HG03565 (cell line): Measurements from ENCODE around the gene CACNA1B.
"Not testable (repeated sequence)": the region's sequence is repeated elsewhere in the genome, so short reads cannot be mapped to it uniquely, and the experiment has no call there.

Experiments
- ATAC-seq: cut with Tn5 transposase; IDR thresholded peaks from one replicate; pipeline ENCODE4 v1.9.1; 2021; ENCODE audit warnings: mild to moderate bottlenecking, moderate library complexity; ENCODE audit not compliant: unreplicated experiment

Gene CACNA1B

DNA sequence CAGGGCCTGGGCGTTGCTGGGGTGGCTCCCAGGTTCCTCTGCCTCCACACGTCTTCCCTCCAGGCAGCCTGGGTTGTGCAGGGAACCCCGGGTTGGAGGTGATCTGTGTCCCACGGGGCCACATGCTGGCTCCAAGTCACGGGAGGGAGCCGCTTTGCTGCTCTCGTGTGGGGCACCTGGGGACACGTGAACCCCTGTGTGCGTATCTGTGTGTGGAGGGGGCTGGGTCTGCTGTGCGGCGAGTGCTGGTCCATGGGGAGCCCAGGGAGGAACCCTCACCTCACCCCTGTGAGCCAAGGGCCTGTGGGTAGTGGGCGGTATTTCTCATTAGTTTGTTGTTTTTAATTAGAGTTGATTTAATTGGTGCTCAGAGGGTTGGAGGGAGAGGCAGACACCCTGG lies 7.5 kb downstream of the CACNA1B start:
- ATAC-seq = not testable (repeated sequence)

GRCh38 chr9:137888621-137889020 lies 11.0 kb downstream of the CACNA1B start:
- ATAC-seq = not testable (repeated sequence)

DNA sequence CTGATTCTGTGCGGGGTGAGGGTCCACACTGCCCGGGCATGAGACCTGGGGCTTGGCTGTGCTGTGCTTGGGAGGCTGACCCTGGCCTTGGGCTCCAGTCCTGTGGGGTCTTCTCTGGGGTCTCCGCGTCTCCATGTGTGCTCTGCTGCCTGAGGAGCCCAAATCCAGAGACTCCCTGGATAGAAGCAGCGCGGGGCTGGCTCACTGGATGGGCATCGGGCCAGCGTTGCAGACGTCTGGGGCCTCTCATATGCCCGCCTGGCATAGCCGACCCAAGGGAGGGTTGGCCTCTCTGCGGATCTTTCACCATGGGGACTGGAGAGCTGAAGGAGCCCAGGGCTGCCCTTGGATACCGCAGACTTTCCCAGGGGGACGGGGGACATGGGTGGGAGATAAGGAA lies 12.4 kb downstream of the CACNA1B start:
- ATAC-seq = not testable (repeated sequence)

GRCh38 chr9:137890768-137891587 lies 13.4 kb downstream of the CACNA1B start:
- ATAC-seq = not testable (repeated sequence)

DNA sequence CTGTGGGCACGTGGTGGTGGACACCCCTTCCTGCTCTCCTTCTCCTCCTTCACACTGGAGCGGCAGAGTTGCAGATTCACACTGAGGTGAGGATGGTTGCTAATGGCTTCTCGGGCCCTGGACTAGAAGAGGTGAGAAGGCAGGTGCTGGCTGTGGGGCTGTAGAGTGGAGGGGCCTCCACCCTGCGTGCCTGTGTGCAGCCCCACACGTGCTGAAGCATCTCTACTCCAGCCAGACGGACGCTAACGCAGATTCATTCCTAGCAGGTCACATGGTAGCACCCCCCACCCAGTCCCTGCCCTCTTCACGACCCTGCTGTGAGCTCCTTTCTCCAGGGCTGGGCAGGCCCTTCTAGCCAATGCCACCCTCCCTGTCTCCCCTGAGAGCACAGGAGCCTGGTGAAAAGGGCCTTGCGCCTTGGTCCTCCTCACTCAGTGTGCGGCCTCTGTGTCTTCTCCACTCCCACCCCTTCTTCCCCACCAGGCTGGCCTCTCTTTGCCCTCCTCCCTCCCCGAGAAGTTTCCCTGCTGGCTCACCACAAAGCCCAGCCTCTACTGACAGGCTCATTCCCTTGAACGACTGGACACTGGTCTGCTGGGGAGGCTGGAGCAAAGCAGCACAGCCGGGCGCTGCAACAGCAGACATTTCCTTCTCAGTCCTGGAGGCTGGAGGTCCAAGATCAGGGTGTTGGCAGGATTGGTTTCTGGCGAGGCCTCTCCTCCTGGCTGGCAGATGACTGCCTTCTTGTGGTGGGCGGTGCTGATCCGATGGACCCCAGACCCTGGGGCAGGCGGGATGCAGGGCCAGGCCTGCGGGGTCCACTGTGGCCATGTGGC lies 14.2 kb downstream of the CACNA1B start:
- ATAC-seq = no peak

DNA sequence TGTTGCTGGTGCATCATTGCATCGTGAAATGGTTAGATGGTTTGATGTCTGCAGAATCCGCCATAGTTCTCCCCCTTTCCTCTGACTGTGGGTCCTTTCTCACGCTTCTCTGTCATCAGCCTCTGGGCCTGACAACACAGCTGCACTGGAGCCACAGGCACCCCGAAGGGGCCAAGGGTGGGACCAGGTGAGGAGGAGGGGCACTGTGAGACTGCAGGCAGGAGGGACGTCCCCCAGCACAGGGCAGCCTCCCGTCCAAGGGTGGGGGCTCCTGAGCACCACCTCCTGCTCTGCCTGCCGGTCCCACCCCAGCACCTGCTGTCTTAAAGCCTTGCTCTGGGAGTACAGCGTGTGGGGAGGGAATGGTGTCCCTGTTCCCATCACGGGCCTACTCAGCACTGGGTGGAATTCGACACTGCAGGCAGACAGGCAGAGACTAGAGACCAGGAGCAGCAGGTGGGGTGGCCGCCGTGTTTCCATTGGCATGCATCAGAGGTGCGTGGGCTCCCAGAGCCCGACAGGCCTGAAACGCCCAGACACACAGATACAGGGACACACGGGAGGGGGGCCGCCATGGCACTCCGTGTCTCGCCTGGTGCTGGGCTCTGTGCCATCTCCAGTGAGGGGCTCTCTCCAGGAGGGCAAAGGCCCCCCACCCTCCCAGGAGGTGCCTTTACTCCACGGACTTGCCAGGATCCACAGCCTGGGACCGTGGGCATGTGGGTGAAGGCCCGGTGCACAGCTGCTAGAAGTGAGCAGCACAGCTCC lies 15.0 kb downstream of the CACNA1B start:
- ATAC-seq = no peak

DNA sequence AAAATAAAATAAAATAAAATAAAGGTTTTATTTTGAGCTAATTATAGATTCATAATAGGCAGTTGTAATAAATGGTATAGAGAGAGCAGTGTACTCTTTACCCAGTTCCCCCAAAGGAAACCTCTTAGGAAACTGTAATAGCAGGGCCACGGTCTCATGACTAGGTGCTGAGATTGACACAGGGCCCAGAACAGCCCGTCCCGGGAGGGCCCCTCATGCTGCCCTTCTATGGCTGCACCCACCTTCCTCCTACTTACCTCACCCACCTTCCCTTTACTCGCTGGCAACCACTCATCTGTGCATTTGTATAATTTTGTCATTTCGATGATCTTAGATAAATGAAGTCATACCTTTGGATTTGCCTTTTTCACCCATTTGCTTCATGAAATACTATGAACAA lies 16.1 kb downstream of the CACNA1B start:
- no peak for ATAC-seq

GRCh38 chr9:137899551-137900360 lies 22.2 kb downstream of the CACNA1B start:
- no peak for ATAC-seq

GRCh38 chr9:137900584-137901310 lies 23.2 kb downstream of the CACNA1B start:
- ATAC-seq = no peak

DNA sequence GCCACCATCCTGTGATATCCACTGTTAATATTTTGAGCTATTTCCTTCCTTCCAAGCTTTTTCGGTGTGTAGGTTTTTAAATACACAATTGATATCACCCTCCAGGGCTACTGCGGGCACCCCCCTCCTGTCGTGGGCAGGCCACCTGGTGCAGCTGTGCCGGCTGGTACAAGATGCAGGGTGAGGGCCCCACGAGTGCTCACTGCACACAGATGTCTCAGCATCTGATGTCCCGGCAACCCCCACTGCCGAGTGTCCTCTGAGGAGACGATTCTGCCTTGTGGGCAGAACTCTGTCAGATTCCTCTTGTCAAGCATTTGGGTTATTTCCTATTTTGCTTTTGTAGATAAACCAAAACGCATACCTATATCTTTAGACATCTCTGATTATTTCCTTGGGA lies 25.1 kb downstream of the CACNA1B start:
- ATAC-seq = no peak

GRCh38 chr9:137905740-137906139 lies 28.2 kb downstream of the CACNA1B start:
- no peak for ATAC-seq

DNA sequence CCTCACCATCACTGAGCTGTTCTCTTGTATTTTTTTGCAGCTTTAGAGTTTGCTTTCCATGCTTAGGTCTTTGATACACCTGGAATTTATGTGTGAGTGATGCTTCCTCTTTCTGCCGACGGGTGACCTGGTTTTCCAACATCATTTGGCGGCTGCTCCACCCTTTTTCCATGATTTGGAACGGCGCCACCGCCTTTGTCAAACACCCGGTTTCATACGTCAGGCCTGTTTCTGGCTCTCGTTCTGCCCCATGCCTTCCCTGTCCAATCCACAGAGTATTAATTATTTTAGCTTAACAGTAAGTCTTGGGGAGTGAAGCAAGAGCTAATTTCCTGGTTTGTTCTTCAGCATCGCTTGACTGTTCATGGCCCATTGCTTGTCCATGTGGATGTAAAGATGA lies 30.2 kb downstream of the CACNA1B start:
- no peak for ATAC-seq

- no peak for ATAC-seq
These were observed 35.1 kb downstream of the CACNA1B start for GRCh38 chr9:137912671-137913070.

- ATAC-seq = no peak
These were observed 35.5 kb downstream of the CACNA1B start for GRCh38 chr9:137913132-137913531.

DNA sequence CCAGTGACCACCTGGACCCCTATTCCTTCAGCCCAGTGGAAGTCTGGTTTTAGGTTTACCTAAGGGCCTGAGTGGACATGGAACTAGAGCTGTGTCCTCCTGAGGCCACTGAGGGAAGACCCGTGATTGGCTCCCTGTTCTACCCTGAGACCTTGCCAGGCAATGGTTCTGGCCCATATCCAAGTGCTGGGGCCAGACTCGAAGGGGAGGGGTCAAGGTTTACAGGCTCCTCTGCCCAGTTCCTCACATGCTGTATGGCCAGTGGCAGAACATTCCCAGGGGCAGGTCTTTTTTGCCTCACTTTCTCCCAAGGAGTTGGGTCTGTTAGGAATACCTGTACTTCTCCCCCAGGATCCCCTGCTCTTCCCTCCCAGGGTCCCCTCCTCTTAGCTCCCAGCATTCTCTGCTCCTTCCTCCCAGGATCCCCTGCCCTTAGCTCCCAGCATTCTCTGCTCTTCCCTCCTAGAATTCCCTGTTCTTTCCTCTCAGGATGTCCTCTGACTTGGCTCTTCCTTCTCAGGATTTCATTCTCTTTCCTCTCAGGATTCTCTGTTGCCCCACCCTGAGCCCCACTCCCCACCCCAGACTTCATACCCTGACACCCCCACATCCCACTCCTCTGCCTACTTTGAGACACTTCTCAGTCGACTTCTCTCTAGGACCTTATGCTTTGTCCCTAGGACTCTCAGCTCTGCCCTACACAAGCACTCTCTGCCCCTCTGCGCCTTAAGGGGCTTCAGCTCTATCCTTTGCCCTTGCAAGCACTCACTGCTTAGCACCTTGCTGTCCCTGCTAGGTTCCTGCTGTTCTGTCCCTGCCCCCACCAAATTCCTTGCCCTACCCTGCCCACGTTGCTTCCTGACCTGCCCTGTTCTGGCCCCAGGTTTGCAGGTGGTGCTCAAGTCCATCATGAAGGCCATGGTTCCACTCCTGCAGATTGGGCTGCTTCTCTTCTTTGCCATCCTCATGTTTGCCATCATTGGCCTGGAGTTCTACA lies 36.5 kb downstream of the CACNA1B start:
- no peak for ATAC-seq

DNA sequence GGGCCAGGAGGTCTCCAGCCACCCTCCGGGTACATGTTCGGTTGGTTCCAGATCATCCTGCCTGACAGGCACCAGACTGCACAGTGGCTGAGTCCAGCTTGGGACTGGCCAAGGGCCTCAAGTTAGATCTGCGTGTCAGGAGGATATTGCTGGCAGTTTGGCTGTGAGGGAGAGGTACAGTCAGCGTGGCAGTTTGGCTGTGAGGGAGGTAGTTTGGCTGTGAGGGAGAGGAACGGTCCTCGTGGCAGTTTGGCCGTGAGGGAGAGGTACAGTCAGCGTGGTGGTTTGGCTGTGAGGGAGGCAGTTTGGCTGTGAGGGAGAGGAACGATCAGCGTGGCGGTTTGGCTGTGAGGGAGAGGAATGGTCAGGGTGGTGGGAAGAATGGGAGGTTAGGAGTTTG lies 39.0 kb downstream of the CACNA1B start:
- ATAC-seq = no peak

DNA sequence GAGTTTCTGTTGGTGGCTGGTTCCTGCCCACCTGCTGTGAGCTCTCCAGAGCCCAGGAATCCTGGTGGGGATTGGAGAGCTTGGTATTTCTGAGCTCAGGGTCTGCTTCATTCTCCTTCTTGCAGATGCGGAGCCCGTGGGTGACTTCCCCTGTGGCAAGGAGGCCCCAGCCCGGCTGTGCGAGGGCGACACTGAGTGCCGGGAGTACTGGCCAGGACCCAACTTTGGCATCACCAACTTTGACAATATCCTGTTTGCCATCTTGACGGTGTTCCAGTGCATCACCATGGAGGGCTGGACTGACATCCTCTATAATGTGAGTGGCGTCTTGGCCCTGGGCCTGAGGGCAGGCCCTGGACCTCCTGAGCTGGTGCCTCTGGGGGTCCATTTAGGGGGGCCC lies 39.5 kb downstream of the CACNA1B start:
- no peak for ATAC-seq

DNA sequence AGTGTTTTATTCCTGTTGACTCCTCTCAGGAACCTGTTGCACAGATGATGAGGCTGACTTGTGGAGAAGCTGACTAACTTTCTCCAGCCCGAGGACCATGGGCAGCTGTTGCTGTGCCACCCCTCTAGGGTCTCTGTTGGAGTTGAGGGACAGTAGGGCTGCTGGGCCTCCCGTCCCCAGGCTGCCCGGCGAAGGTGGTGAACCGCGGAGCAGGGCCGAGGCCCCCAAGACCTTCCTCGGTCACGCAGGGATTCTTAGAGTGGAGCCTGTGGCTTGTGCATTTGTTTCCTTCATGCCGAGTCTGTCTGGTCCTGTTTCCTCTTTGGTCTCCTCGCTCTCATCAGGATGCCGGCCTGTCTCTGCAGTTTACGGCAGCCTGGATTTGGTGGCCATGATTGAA lies 40.2 kb downstream of the CACNA1B start:
- no peak for ATAC-seq
